OCI-LY3 (cell line): ENCODE measurements around the gene BACE2.

Experiments
- H2AFZ ChIP-seq: fragments of 200-600, 300-600 bp; shearing (Covaris generic); 2 replicates; pipeline ENCODE4 v1.6.0; 2014; ENCODE audit warnings: antibody characterized with exemption, low read depth, low read length
- H3K27ac ChIP-seq: fragments of 200-600, 300-600 bp; sonication (generic); 2 replicates; pipeline ENCODE4 v1.5.1; 2014; ENCODE audit warnings: mild to moderate bottlenecking, low read length, moderate library complexity, mixed read lengths
- H3K27me3 ChIP-seq: fragments of 200-600, 300-600 bp; sonication (generic); 2 replicates; pipeline ENCODE4 v1.6.1; 2014; ENCODE audit warnings: low read depth, low read length, mixed read lengths
- H3K36me3 ChIP-seq: fragments of 200-600, 300-600 bp; sonication (generic); replicated peaks from 2 replicates; pipeline ENCODE3; 2014; ENCODE audit warnings: low read depth, low read length, mixed read lengths
- H3K4me1 ChIP-seq: fragments of 300-600, 200-600 bp; sonication (generic); 2 replicates; pipeline ENCODE4 v1.6.1; 2014; ENCODE audit warnings: low read length, mixed read lengths
- H3K4me2 ChIP-seq: fragments of 200-600, 300-600 bp; sonication (generic); 2 replicates; pipeline ENCODE4 v1.6.1; 2014; ENCODE audit warnings: low read length, mixed read lengths
- H3K4me3 ChIP-seq: fragments of 300-600, 200-600 bp; sonication (generic); 2 replicates; pipeline ENCODE4 v1.5.1; 2014; ENCODE audit warnings: antibody characterized with exemption, mild to moderate bottlenecking, low read length, moderate library complexity
- H3K79me2 ChIP-seq: fragments of 300-600, 200-600 bp; shearing (Covaris generic); 2 replicates; pipeline ENCODE4 v1.6.1; 2014; ENCODE audit warnings: mild to moderate bottlenecking, low read length, mixed read lengths
- H3K9ac ChIP-seq: fragments of 300-600, 200-600 bp; shearing (Covaris generic); 2 replicates; pipeline ENCODE4 v1.6.0; 2014; ENCODE audit warnings: mild to moderate bottlenecking, low read length, moderate library complexity
- H3K9me3 ChIP-seq: fragments of 200-600, 300-600 bp; shearing (Covaris generic); 2 replicates; pipeline ENCODE4 v1.6.1; 2014; ENCODE audit warnings: low read length, mixed read lengths; ENCODE audit not compliant: insufficient read depth
- H4K20me1 ChIP-seq: fragments of 200-600, 300-600 bp; sonication (generic); 2 replicates; pipeline ENCODE4 v1.6.1; 2016; ENCODE audit warnings: low read length, mixed read lengths; ENCODE audit not compliant: insufficient read depth
- CTCF ChIP-seq: fragments of 200-600, 300-600 bp; sonication (generic); IDR thresholded peaks from 2 replicates; pipeline ENCODE4 v1.5.1; 2014; ENCODE audit warnings: antibody characterized with exemption, low read length, low read depth
- EZH2phosphoT487 ChIP-seq: fragments of 200-600 bp; shearing (Covaris generic); IDR thresholded peaks from 2 replicates; pipeline ENCODE4 v1.6.1; 2018; ENCODE audit warnings: antibody characterized with exemption, mixed run types, low read depth

Gene BACE2

GRCh38 chr21:41169701-41170100 lies 1.7 kb downstream of the BACE2 start:
- no peaks in the 10 kb centered on the region for H3K79me2 ChIP-seq
- no peak for TF ChIP-seq EZH2phosphoT487
- TF ChIP-seq CTCF, result no peak
- H3K27me3 ChIP-seq, result no peaks in the 10 kb centered on the region
- no peaks in the 10 kb centered on the region for H3K36me3 ChIP-seq
- no peak overlapping the region for H3K27ac ChIP-seq
- no peak overlapping the region for H2AFZ ChIP-seq
- H4K20me1 ChIP-seq, result no peaks in the 10 kb centered on the region
- no peak overlapping the region for H3K4me3 ChIP-seq
- no peaks in the 10 kb centered on the region for H3K4me1 ChIP-seq
- H3K4me2 ChIP-seq, result no peak overlapping the region
- H3K9ac ChIP-seq, result no peak overlapping the region
- H3K9me3 ChIP-seq, result no peaks in the 10 kb centered on the region

DNA sequence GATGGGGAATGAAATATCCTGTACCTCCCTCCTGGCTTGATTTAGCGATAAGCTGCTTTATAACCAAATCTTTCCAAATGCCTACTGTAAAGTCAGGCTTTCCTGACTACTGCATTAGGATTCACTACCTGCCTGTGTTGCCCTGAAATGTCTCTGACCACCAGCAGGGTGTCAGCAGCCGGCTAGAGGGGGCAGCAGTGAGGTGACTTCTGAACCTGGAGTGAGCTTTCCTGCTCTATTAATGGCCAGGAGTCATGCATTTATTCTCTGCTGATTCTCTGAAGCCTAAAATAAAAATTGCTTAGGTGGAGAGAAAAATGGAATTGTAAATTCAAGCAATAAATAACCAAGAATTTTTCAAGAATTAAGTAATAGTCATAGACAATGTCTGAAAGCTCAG lies 2.5 kb downstream of the BACE2 start:
- Histone ChIP-seq H4K20me1 (no peaks in the 10 kb centered on the region), H3K79me2 (no peaks in the 10 kb centered on the region), H3K27me3 (no peaks in the 10 kb centered on the region), H2AFZ (no peak overlapping the region), H3K4me1 (no peaks in the 10 kb centered on the region), H3K36me3 (no peaks in the 10 kb centered on the region), H3K4me3 (no peak overlapping the region), H3K9ac (no peak overlapping the region), H3K9me3 (no peaks in the 10 kb centered on the region), H3K4me2 (no peak overlapping the region), H3K27ac (no peak overlapping the region)
- TF ChIP-seq CTCF (peak; percentile 41), EZH2phosphoT487 (no peak)

- Histone ChIP-seq H3K27ac (no peak overlapping the region), H3K9ac (no peak overlapping the region), H2AFZ (no peak overlapping the region), H4K20me1 (no peaks in the 10 kb centered on the region), H3K4me3 (no peak overlapping the region), H3K36me3 (no peaks in the 10 kb centered on the region), H3K9me3 (no peaks in the 10 kb centered on the region), H3K4me2 (no peak overlapping the region), H3K79me2 (no peaks in the 10 kb centered on the region), H3K4me1 (no peaks in the 10 kb centered on the region), H3K27me3 (no peaks in the 10 kb centered on the region)
- TF ChIP-seq EZH2phosphoT487 (no peak), CTCF (no peak)
Observed at GRCh38 chr21:41170859-41171609, 3.1 kb downstream of the BACE2 start.

DNA sequence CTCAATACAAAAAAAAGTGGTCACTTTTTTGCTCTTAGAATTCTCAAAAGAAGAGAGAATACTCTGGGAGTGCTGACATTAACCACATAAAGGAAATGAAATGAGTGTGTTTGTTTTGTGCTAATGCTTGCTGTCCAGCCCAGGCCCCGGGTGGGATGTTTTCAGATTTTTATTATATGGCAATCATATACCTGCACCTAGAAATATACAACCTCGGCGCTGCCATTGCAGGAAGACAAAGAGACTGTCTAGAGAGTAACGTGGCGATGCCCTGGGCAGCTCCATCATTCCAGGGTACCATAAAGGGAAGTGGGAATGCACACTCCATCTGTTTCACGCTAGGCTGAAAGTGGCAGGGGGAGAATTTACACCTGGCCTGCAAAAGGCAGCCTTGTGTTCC lies 7.1 kb downstream of the BACE2 start:
- Histone ChIP-seq H3K27me3 (no peaks in the 10 kb centered on the region), H3K4me1 (no peaks in the 10 kb centered on the region), H4K20me1 (no peaks in the 10 kb centered on the region), H3K9me3 (no peaks in the 10 kb centered on the region), H3K79me2 (no peaks in the 10 kb centered on the region), H3K36me3 (no peaks in the 10 kb centered on the region), H3K4me2 (no peak overlapping the region), H3K27ac (no peak overlapping the region), H3K9ac (no peak overlapping the region), H2AFZ (no peak overlapping the region), H3K4me3 (no peak overlapping the region)
- TF ChIP-seq CTCF (no peak), EZH2phosphoT487 (no peak)
